ENCODE measurements around the gene NCKAP5. TPM values are rescaled to one million over a fixed set of nuclear protein-coding genes. Genes with fewer than 3 reads are reported as not detected.
"Not testable (repeated sequence)": the region's sequence is repeated elsewhere in the genome, so short reads cannot be mapped to it uniquely, and the experiment has no call there.

The NCKAP5 gene
- total RNA-seq, 1 experiment from 2014 or later, result not detected

DNA sequence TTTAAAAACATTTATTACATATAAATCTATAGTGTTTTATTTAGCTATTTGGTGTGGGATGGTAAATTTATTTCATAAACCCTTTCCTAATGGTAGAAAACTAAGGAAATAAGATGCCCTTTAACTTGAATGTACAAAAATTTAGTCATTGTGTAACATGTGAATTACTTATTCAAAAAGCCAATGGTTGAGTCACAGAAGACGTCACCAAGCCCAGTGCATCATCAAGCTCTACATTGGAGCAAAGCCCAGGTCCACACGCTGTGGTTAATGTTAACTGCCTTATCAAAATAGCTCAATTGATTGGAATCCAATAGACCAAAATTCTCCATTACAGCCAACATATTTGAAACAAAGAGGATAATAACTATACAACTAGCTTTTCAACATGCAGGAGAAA is 752.7 kb downstream of the NCKAP5 start:
- Mint-ChIP-seq H3K4me3 (ENCODE audit: unreplicated experiment) (no peak overlapping the region), H3K4me1 (ENCODE audit: insufficient read depth, unreplicated experiment) (no peaks in the 10 kb centered on the region), H3K36me3 (ENCODE audit: insufficient read depth, unreplicated experiment) (no peaks in the 10 kb centered on the region), H3K27ac (ENCODE audit: low read depth, unreplicated experiment) (no peak overlapping the region), H3K27me3 (ENCODE audit: insufficient read depth, unreplicated experiment) (no peaks in the 10 kb centered on the region), H3K9me3 (ENCODE audit: unreplicated experiment) (peaks cover 5% of the 10 kb centered on the region)
- TF ChIP-seq, protein P1, sequence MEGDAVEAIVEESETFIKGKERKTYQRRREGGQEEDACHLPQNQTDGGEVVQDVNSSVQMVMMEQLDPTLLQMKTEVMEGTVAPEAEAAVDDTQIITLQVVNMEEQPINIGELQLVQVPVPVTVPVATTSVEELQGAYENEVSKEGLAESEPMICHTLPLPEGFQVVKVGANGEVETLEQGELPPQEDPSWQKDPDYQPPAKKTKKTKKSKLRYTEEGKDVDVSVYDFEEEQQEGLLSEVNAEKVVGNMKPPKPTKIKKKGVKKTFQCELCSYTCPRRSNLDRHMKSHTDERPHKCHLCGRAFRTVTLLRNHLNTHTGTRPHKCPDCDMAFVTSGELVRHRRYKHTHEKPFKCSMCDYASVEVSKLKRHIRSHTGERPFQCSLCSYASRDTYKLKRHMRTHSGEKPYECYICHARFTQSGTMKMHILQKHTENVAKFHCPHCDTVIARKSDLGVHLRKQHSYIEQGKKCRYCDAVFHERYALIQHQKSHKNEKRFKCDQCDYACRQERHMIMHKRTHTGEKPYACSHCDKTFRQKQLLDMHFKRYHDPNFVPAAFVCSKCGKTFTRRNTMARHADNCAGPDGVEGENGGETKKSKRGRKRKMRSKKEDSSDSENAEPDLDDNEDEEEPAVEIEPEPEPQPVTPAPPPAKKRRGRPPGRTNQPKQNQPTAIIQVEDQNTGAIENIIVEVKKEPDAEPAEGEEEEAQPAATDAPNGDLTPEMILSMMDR (IDR thresholded peaks at IDR 0.05; ENCODE audit: unreplicated experiment), result no peak
- DNase-seq (ENCODE audit: unreplicated experiment), result peak; percentile 65
- intact Hi-C loops (cut with micrococcal nuclease), result no loop called here
- no TSS peak for BruUV-seq (replicated peaks)
- ChIA-PET POLR2A (no interaction called here), CTCF (interaction anchor here (0.6 to 1.0 kb wide), 5 partner anchors 12 to 274 kb away, joined by 3 to 5 read pairs (median 3); no protein-coding TSS in a partner anchor)

GRCh38 chr2:132814651-132815050 is 753.6 kb downstream of the NCKAP5 start:
- TF ChIP-seq, protein P1 (IDR thresholded peaks at IDR 0.05; ENCODE audit: unreplicated experiment), result no peak
- ChIA-PET CTCF (interaction anchor here (1.0 kb wide), 1 partner anchor 11 kb away, joined by 3 read pairs; no protein-coding TSS in a partner anchor), POLR2A (no interaction called here)
- Mint-ChIP-seq H3K4me3 (ENCODE audit: unreplicated experiment) (no peak overlapping the region), H3K4me1 (ENCODE audit: insufficient read depth, unreplicated experiment) (no peaks in the 10 kb centered on the region), H3K27me3 (ENCODE audit: insufficient read depth, unreplicated experiment) (no peaks in the 10 kb centered on the region), H3K27ac (ENCODE audit: low read depth, unreplicated experiment) (no peak overlapping the region), H3K9me3 (ENCODE audit: unreplicated experiment) (peaks cover 8% of the 10 kb centered on the region), H3K36me3 (ENCODE audit: insufficient read depth, unreplicated experiment) (no peaks in the 10 kb centered on the region)
- no TSS peak for BruUV-seq (replicated peaks)
- intact Hi-C loops (cut with micrococcal nuclease), result no loop called here
- DNase-seq (ENCODE audit: unreplicated experiment), result no peak

GRCh38 chr2:132813422-132813821 is 754.8 kb downstream of the NCKAP5 start:
- intact Hi-C loops (cut with micrococcal nuclease), result no loop called here
- no peak overlapping the region for H3K4me3 Mint-ChIP-seq (ENCODE audit: unreplicated experiment)
- no peaks in the 10 kb centered on the region for H3K27me3 Mint-ChIP-seq (ENCODE audit: insufficient read depth, unreplicated experiment)
- POLR2A ChIA-PET, result no interaction called here
- TF ChIP-seq, protein P1 (IDR thresholded peaks at IDR 0.05; ENCODE audit: unreplicated experiment), result no peak
- no peak for DNase-seq (ENCODE audit: unreplicated experiment)
- no peak overlapping the region for H3K27ac Mint-ChIP-seq (ENCODE audit: low read depth, unreplicated experiment)
- H3K36me3 Mint-ChIP-seq (ENCODE audit: insufficient read depth, unreplicated experiment), result no peaks in the 10 kb centered on the region
- CTCF ChIA-PET, result no interaction called here
- H3K9me3 Mint-ChIP-seq (ENCODE audit: unreplicated experiment), result peaks cover 13% of the 10 kb centered on the region
- no peaks in the 10 kb centered on the region for H3K4me1 Mint-ChIP-seq (ENCODE audit: insufficient read depth, unreplicated experiment)
- no TSS peak for BruUV-seq (replicated peaks)

- BruUV-seq (replicated peaks), result no TSS peak
- Mint-ChIP-seq H3K9me3 (ENCODE audit: unreplicated experiment) (peaks cover 22% of the 10 kb centered on the region), H3K4me1 (ENCODE audit: insufficient read depth, unreplicated experiment) (no peaks in the 10 kb centered on the region), H3K4me3 (ENCODE audit: unreplicated experiment) (no peak overlapping the region), H3K36me3 (ENCODE audit: insufficient read depth, unreplicated experiment) (no peaks in the 10 kb centered on the region), H3K27me3 (ENCODE audit: insufficient read depth, unreplicated experiment) (no peaks in the 10 kb centered on the region), H3K27ac (ENCODE audit: low read depth, unreplicated experiment) (no peak overlapping the region)
- intact Hi-C loops (cut with micrococcal nuclease), result no loop called here
- TF ChIP-seq, protein P1 (IDR thresholded peaks at IDR 0.05; ENCODE audit: unreplicated experiment), result no peak
- ChIA-PET POLR2A (no interaction called here), CTCF (interaction anchor here (0.7 kb wide), 2 partner anchors 50 to 386 kb away, joined by 3 to 4 read pairs; no protein-coding TSS in a partner anchor)
- DNase-seq (ENCODE audit: unreplicated experiment), result no peak
Observed at GRCh38 chr2:132811148-132811915, 756.9 kb downstream of the NCKAP5 start.

DNA sequence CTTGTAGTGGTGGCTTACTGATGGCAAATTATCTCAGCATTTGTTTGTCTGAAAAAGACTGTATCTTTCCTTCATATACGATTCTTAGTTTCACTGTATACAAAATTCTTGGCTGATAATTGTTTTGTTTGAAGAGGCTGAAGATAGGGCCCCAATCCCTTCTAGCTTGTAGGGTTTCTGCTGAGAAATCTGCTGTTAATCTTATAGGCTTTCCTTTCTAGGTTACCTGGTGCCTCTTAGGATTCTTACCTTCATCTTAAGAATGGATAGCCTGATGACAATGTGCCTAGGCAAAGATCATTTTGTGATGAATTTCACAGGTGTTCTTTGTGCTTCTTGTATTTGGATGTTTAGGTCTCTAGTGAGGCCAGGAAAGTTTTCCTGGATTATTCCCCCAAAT is 758.3 kb downstream of the NCKAP5 start:
- H3K27ac Mint-ChIP-seq (ENCODE audit: low read depth, unreplicated experiment); intact Hi-C loops (cut with micrococcal nuclease); H3K4me3 Mint-ChIP-seq (ENCODE audit: unreplicated experiment); H3K36me3 Mint-ChIP-seq (ENCODE audit: insufficient read depth, unreplicated experiment); POLR2A ChIA-PET; BruUV-seq (replicated peaks); DNase-seq (ENCODE audit: unreplicated experiment); H3K27me3 Mint-ChIP-seq (ENCODE audit: insufficient read depth, unreplicated experiment); H3K4me1 Mint-ChIP-seq (ENCODE audit: insufficient read depth, unreplicated experiment): not testable (repeated sequence)
- CTCF ChIA-PET, result interaction anchor here (0.7 kb wide), 1 partner anchor 114 kb away, joined by 3 read pairs; no protein-coding TSS in a partner anchor
- peaks cover 22% of the 10 kb centered on the region for H3K9me3 Mint-ChIP-seq (ENCODE audit: unreplicated experiment)

Measured in MCF 10A (cell line).